Neural cell (in vitro differentiated cells): ENCODE measurements around the gene CEP162.

Experiments used
- CTCF ChIP-seq: fragments of 450-650 bp; IDR thresholded peaks from 2 replicates; pipeline ENCODE4 v1.5.1; 2014; ENCODE audit warnings: antibody characterized with exemption, mild to moderate bottlenecking, moderate library complexity; ENCODE audit not compliant: poor library complexity, severe bottlenecking
- POLR2AphosphoS5 ChIP-seq: IDR thresholded peaks from 2 replicates; pipeline ENCODE4 v1.6.1; 2012
- RAD21 ChIP-seq: fragments of 450-650 bp; conservative IDR thresholded peaks from 2 replicates; pipeline ENCODE4 v1.6.1; 2014; ENCODE audit warnings: antibody characterized with exemption, mild to moderate bottlenecking, moderate library complexity

GRCh38 chr6:84263557-84263956, 36.1 kb upstream of the CEP162 start:
- TF ChIP-seq CTCF = no peak
- no peak for TF ChIP-seq RAD21
- TF ChIP-seq POLR2AphosphoS5 = no peak
